ENCODE measurements around the gene TTC38. TPM values are rescaled to one million over a fixed set of nuclear protein-coding genes. Genes with fewer than 3 reads are reported as not detected.
A peak's percentile ranks its signal among the peaks of the same experiment; 100 is the strongest.

TTC38 gene
- total RNA-seq = 9.8 and 11.8 TPM in 2 replicates

DNA sequence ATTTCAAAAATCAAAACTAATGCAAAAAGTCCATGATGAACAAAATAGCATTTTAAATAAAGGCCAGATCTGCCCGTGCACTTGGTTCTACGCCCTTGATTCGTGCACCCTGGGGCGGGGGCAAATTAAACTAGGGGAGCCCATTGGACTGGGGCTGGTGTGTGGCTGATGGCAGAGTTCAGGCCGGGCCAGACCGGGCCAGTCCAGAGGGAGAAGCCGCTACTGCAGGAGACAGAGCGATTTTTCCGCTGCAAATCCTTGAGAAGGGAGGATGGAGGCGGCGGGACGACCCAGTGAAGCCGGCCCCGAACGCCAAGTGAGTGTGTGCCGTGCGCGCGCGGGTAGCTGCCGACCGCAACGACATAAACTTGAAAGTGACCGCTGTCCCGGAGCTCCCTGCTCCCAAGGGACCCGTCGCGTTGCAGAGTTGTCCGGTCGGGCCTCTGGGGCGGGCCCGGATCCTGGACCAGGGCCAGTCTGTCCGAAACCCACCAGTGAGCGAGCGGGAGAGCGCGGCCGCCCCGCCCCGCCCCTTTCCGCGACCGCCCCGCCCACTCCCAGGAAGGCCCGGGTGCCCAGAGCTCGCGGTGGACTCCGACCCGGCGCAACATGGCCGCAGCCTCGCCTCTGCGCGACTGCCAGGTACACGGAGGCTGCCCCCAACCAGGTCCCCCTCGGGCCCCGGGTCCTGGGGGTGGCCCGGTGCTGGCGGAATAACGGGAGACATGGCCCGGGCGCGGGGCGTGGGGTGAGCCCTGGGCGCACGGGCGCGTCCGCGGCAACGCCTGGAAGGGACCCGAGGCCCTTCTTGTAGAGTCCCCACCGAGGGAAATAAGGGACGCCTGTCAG, at the start of gene TTC38:
TTC38 (plus strand) TSS at position 578 of the 849 bp plus-strand sequence; CDS start at position 610, 32 bp downstream.
- DNase-seq = peak; percentile 57
- TF ChIP-seq, protein P1, sequence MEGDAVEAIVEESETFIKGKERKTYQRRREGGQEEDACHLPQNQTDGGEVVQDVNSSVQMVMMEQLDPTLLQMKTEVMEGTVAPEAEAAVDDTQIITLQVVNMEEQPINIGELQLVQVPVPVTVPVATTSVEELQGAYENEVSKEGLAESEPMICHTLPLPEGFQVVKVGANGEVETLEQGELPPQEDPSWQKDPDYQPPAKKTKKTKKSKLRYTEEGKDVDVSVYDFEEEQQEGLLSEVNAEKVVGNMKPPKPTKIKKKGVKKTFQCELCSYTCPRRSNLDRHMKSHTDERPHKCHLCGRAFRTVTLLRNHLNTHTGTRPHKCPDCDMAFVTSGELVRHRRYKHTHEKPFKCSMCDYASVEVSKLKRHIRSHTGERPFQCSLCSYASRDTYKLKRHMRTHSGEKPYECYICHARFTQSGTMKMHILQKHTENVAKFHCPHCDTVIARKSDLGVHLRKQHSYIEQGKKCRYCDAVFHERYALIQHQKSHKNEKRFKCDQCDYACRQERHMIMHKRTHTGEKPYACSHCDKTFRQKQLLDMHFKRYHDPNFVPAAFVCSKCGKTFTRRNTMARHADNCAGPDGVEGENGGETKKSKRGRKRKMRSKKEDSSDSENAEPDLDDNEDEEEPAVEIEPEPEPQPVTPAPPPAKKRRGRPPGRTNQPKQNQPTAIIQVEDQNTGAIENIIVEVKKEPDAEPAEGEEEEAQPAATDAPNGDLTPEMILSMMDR (IDR thresholded peaks at IDR 0.05) = no peak
- ChIA-PET POLR2A (interaction anchor here (0.6 to 2.0 kb wide), 6 partner anchors 14 to 506 kb away, joined by 3 to 12 read pairs (median 4); partner anchors contain the start of genes CDPF1 and GTSE1), CTCF (interaction anchor here (0.9 to 2.2 kb wide), 3 partner anchors 18 to 261 kb away, joined by 3 to 5 read pairs (median 4); partner anchors contain the start of genes CDPF1 and GTSE1)
- ATAC-seq (ENCODE audit: low read depth) = peak; percentile 91
- intact Hi-C loops (cut with micrococcal nuclease) = loop anchor here (1.0 kb wide), 2 partner anchors 14 to 17 kb away; partner anchors contain the start of gene CDPF1
- no peaks in the 10 kb centered on the region for H3K36me3 Mint-ChIP-seq (ENCODE audit: low read depth)
- H3K4me3 Mint-ChIP-seq = peak within 1 kb of the TSS; percentile 91
- H3K27me3 Mint-ChIP-seq = peaks cover 19% of the 10 kb centered on the region
- H3K27ac Mint-ChIP-seq = peak within 1 kb of the TSS; percentile 66
- no peaks in the 10 kb centered on the region for H3K9me3 Mint-ChIP-seq
- peaks cover 15% of the 10 kb centered on the region for H3K4me1 Mint-ChIP-seq

DNA sequence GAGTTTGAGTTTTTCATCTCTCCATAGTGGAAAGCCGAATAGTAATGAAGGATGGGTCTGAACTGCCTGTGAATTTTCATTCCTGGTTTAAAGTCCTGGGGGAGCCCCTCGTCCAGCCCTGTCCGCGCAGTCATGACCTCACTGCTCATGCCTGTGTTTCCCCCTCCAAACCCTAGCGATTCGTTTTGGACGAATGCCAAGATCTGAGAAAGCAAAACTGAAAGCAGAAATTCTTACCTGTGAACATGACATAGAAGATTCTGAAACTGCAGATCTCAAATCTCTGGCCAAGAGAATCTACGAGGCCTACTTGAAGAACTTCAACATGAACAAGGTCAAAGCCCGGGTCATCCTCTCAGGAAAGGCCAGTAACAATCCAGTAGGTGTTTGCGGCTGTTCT, 48.2 kb upstream of the TTC38 start:
- H3K27me3 Mint-ChIP-seq = no peaks in the 10 kb centered on the region
- H3K4me1 Mint-ChIP-seq = peaks cover 5% of the 10 kb centered on the region
- no peaks in the 10 kb centered on the region for H3K9me3 Mint-ChIP-seq
- DNase-seq = no peak
- H3K27ac Mint-ChIP-seq = no peak overlapping the region
- no peak for ATAC-seq (ENCODE audit: low read depth)
- POLR2A ChIA-PET = no interaction called here
- CTCF ChIA-PET = no interaction called here
- peaks cover 61% of the 10 kb centered on the region for H3K36me3 Mint-ChIP-seq (ENCODE audit: low read depth)
- TF ChIP-seq, protein P1 (IDR thresholded peaks at IDR 0.05) = no peak
- no peak overlapping the region for H3K4me3 Mint-ChIP-seq
- intact Hi-C loops (cut with micrococcal nuclease) = no loop called here

DNA sequence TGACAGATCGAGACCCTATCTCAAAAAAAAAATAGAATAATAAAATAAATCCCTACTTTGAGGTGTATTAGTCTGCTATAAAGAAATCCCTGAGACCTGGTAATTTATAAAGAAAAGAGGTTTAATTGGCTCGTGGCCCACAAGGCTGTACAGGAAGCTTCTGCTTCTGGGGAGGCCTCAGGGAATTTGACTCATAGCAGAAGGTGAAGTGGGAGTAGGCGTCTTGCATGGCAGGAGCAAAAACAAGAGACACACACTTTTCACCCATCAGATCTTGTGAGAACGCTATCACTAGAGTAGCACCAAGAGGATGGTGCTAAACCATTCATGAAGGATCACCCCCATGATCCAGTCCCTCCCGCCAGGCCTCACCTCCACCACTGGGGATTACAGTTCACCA, 46.9 kb upstream of the TTC38 start:
- ATAC-seq (ENCODE audit: low read depth) (peak; percentile 74), DNase-seq (no peak)
- peak overlapping the region; percentile 63 for H3K27ac Mint-ChIP-seq
- peaks cover 5% of the 10 kb centered on the region for H3K4me1 Mint-ChIP-seq
- H3K36me3 Mint-ChIP-seq (ENCODE audit: low read depth) = peaks cover 60% of the 10 kb centered on the region
- no peaks in the 10 kb centered on the region for H3K27me3 Mint-ChIP-seq
- intact Hi-C loops (cut with micrococcal nuclease) = no loop called here
- CTCF ChIA-PET = no interaction called here
- no peaks in the 10 kb centered on the region for H3K9me3 Mint-ChIP-seq
- no peak overlapping the region for H3K4me3 Mint-ChIP-seq
- POLR2A ChIA-PET = no interaction called here
- TF ChIP-seq, protein P1 (IDR thresholded peaks at IDR 0.05) = no peak

DNA sequence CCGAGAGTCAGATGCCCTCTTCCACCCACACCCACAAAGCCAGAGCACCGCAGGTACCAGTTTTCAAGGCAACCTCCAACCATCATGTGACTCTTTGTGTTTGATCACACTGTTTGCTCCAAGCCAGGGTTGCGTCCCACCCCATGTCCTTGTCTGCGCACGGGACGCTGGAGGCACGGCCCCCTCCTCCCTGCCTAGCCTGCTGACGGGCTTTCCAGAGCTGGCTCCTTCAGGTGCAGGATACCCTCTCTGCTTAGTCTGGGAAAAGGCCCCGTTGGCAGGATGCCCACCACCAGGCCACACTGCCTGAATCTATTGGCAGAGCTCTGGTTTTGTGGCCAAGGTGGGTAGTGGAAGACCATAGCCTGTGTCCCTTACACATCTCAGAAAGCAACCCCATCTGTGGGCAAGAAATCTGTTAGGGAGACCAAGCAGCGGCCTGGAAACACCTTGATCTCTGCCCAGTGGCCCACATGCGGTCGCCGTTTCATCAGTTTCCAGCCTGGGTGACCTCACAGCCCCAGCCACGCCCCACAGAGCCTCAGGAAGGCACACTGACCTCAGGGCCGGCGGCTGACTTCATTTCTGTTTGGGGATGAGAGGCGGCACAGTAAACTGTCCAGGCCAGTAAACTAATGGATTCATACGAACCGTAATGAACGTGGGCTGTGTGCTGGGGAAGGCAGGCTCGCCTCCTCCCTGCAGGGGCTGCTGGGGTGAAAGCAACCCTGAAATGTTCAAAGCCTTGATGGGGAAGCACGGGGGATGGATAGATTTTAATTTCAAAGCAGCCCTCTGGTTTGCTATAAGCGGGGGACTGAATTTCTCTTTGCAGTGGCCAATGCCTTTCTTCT, 43.5 kb upstream of the TTC38 start:
- DNase-seq = no peak
- ChIA-PET POLR2A (no interaction called here), CTCF (no interaction called here)
- H3K27ac Mint-ChIP-seq = no peak overlapping the region
- peaks cover 5% of the 10 kb centered on the region for H3K4me1 Mint-ChIP-seq
- intact Hi-C loops (cut with micrococcal nuclease) = no loop called here
- TF ChIP-seq, protein P1 (IDR thresholded peaks at IDR 0.05) = no peak
- no peak overlapping the region for H3K4me3 Mint-ChIP-seq
- peaks cover 34% of the 10 kb centered on the region for H3K36me3 Mint-ChIP-seq (ENCODE audit: low read depth)
- H3K9me3 Mint-ChIP-seq = no peaks in the 10 kb centered on the region
- H3K27me3 Mint-ChIP-seq = no peaks in the 10 kb centered on the region
- ATAC-seq (ENCODE audit: low read depth) = no peak

DNA sequence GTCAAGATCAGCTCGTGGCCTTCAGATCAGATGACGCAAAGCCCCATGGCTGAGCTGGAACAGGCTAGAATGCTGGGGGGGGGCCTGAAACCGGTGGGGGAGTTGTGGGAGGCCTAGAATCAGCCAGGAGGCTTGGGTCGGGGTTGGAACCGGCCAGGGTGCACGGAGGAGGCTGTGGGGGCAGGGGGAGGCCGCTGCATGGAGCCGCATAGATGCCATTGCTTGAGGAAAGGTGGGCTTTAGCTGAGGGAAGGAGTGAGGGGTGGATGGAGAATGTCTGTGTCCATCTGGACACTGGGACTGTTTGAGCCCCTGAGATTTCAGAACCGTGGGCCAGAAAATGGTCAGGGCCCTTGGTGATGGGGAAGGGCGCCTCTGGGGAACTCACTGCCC, 42.9 kb upstream of the TTC38 start:
- Mint-ChIP-seq H3K36me3 (ENCODE audit: low read depth) (peaks cover 28% of the 10 kb centered on the region), H3K4me1 (peaks cover 3% of the 10 kb centered on the region), H3K9me3 (no peaks in the 10 kb centered on the region), H3K4me3 (no peak overlapping the region), H3K27ac (no peak overlapping the region), H3K27me3 (no peaks in the 10 kb centered on the region)
- no peak for ATAC-seq (ENCODE audit: low read depth)
- POLR2A ChIA-PET = no interaction called here
- CTCF ChIA-PET = no interaction called here
- TF ChIP-seq, protein P1 (IDR thresholded peaks at IDR 0.05) = no peak
- DNase-seq = no peak
- intact Hi-C loops (cut with micrococcal nuclease) = no loop called here

All from activated B cell treated with CpG ODN at 0.5 μM for 24 hours (primary cell).